Keratinocyte (primary cell): ENCODE measurements around the gene TRIL. TPM values are rescaled to one million over a fixed set of nuclear protein-coding genes. Genes with fewer than 3 reads are reported as not detected.

Experiments
- DNase-seq: peaks from one replicate; pipeline ENCODE4 v3.0.0-alpha.2; 2011; ENCODE audit warnings: low read depth, missing footprints, low spot score
- FAIRE-seq: peaks from 2 replicates; lab custom pipeline; 2011; peaks lifted over from hg19 to GRCh38; lab: Jason Lieb, UNC
- H2AFZ ChIP-seq: 2 replicates; pipeline ENCODE4 v1.6.0; 2012; ENCODE audit warnings: low read length, control low read depth, inconsistent platforms; ENCODE audit not compliant: control insufficient read depth
- H3K27ac ChIP-seq: 2 replicates; pipeline ENCODE4 v1.5.1; 2011; ENCODE audit warnings: low read length; ENCODE audit not compliant: control insufficient read depth, insufficient read depth
- H3K27me3 ChIP-seq: 3 replicates; pipeline ENCODE4 v1.6.0; 2011; ENCODE audit warnings: low read length; ENCODE audit not compliant: control insufficient read depth, insufficient read depth; ENCODE audit errors: extremely low read depth
- H3K36me3 ChIP-seq, 2 experiments: 2 replicates in 1 of 2; 3 replicates in 1 of 2; pipeline ENCODE4 v1.5.1; 2011; ENCODE audit warnings: low read length in 2 of 2, mild to moderate bottlenecking in 1 of 2; ENCODE audit not compliant: control insufficient read depth in 2 of 2, insufficient read depth in 2 of 2; ENCODE audit errors: extremely low read depth in 1 of 2
- H3K4me1 ChIP-seq: 3 replicates; pipeline ENCODE4 v1.5.1; 2011; ENCODE audit warnings: low read length; ENCODE audit not compliant: control insufficient read depth, insufficient read depth; ENCODE audit errors: extremely low read depth
- H3K4me2 ChIP-seq: 3 replicates; pipeline ENCODE4 v1.6.0; 2011; ENCODE audit warnings: low read depth, low read length; ENCODE audit not compliant: control insufficient read depth, insufficient read depth; ENCODE audit errors: extremely low read depth
- H3K4me3 ChIP-seq, 3 experiments: fragments of 200-600 bp in 1 of 3; sonication (generic) in 1 of 3; 2 replicates in 2 of 3; 3 replicates in 1 of 3; pipeline ENCODE4 v1.5.1; 2011 to 2016; ENCODE audit warnings: low read length in 3 of 3, mild to moderate bottlenecking in 3 of 3, control low read depth in 2 of 3, inconsistent platforms in 1 of 3, low read depth in 1 of 3, mixed read lengths in 1 of 3, mixed run types in 1 of 3, moderate library complexity in 1 of 3; ENCODE audit not compliant: control insufficient read depth in 2 of 3, insufficient read depth in 2 of 3; ENCODE audit errors: extremely low read depth in 1 of 3
- H3K79me2 ChIP-seq: 2 replicates; pipeline ENCODE4 v1.6.0; 2012; ENCODE audit warnings: low read length; ENCODE audit not compliant: control insufficient read depth, insufficient read depth
- H3K9ac ChIP-seq: 3 replicates; pipeline ENCODE4 v1.6.0; 2011; ENCODE audit warnings: low read length; ENCODE audit not compliant: control insufficient read depth, insufficient read depth; ENCODE audit errors: extremely low read depth
- H3K9me1 ChIP-seq: 3 replicates; pipeline ENCODE4 v1.6.0; 2011; ENCODE audit warnings: low read length; ENCODE audit not compliant: control insufficient read depth, insufficient read depth; ENCODE audit errors: extremely low read depth
- H3K9me3 ChIP-seq: 2 replicates; pipeline ENCODE4 v1.5.1; 2012; ENCODE audit warnings: low read depth, low read length; ENCODE audit not compliant: control insufficient read depth
- H4K20me1 ChIP-seq: 3 replicates; pipeline ENCODE4 v1.6.0; 2011; ENCODE audit warnings: low read length; ENCODE audit not compliant: control insufficient read depth, insufficient read depth; ENCODE audit errors: extremely low read depth
- CTCF ChIP-seq, 3 experiments: IDR thresholded peaks in 1 of 3; conservative IDR thresholded peaks in 1 of 3; optimal IDR thresholded peaks in 1 of 3; 2 replicates in 2 of 3; 3 replicates in 1 of 3; pipeline versions ENCODE3 to v1.5.1; 2011; ENCODE audit warnings: low read length in 3 of 3, mild to moderate bottlenecking in 3 of 3, moderate library complexity in 2 of 3, control low read depth in 1 of 3, inconsistent platforms in 1 of 3; ENCODE audit not compliant: insufficient read depth in 2 of 3; ENCODE audit errors: extremely low read depth in 1 of 3
- EZH2 ChIP-seq: IDR thresholded peaks from one replicate; pipeline ENCODE4 v1.6.1; 2012; ENCODE audit warnings: inconsistent platforms, mild to moderate bottlenecking, low read length, moderate library complexity
- dilution Hi-C: fragments of 300-500 bp; cut with MboI; formaldehyde crosslinking; loops from one replicate; pipeline ENCODE4 v1.7.0; 2020; ENCODE audit warnings: low sequenced_read_pairs; ENCODE audit not compliant: extremely low pct_ligation_motif_present
- polyA plus RNA-seq, 5 experiments: library from polyadenylated mRNA; depleted of rRNA in 3 of 5; stranded (reverse) in 3 of 5; stranded (forward) in 1 of 5; unstranded in 1 of 5; fragments of >200 nt; gene quantifications; 1 replicate in 1 of 5; 2 replicates in 3 of 5; 3 replicates in 1 of 5; pipeline versions ENCODE4 v1.2.1 to v1.2.3, GENCODE V29; 2011 to 2012; ENCODE audit warnings: missing spikeins in 2 of 5, low read depth in 1 of 5, low replicate concordance in 1 of 5

Gene TRIL
- polyA plus RNA-seq, 1 donor (not counting 4 experiments of a cell fraction or from before 2014, with no cell fraction given): 0.03 TPM

DNA sequence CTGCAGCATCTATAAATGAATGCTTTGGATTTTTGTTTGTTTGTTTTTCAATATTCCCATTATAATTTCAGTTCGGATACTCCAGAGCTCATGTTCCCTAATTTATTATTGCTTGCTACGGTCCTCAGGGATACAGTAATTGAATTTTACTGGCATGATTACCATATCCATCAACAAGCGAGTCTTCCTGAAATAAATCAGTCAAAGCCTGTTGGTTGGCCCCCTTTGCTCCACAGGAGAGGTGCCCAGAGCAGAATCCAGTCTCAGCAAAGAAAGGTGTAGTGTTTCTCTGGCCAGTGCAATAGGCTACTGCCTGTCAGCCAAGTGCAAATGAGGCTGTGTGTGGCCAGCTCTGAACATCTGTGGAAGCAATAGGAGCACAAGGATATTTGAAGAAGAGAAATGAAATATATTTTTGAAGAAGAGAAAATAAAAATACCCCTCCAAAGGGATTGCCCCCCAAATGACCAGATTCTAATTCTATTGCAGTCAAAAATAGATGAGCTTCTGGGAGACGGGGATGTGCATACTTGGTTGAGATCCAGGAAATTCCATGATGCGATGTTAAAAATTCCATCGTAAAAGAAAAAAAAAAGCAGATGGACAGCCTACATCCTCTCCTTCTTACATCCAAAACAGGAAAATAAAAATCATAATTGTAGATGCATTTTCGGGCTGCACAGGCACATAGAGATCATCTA, 18.1 kb downstream of the TRIL start:
- dilution Hi-C loops: loop anchor here (25.0 kb wide), 1 partner anchor 172 kb away; no protein-coding TSS in a partner anchor
- no peaks in the 10 kb centered on the region for H3K27me3 ChIP-seq
- H3K4me3 ChIP-seq: no peak overlapping the region
- no peaks in the 10 kb centered on the region for H3K79me2 ChIP-seq
- DNase-seq (no peak), FAIRE-seq (no peak)
- no peaks in the 10 kb centered on the region for H3K9me1 ChIP-seq
- H3K9ac ChIP-seq: no peak overlapping the region
- H3K9me3 ChIP-seq: no peaks in the 10 kb centered on the region
- no peaks in the 10 kb centered on the region for H3K4me1 ChIP-seq
- H4K20me1 ChIP-seq: no peaks in the 10 kb centered on the region
- no peak overlapping the region for H3K27ac ChIP-seq
- no peaks in the 10 kb centered on the region for H3K36me3 ChIP-seq
- no peak overlapping the region for H3K4me2 ChIP-seq
- H2AFZ ChIP-seq: no peak overlapping the region
- TF ChIP-seq CTCF (optimal IDR thresholded peaks at IDR 0.05 in 1 of 3, IDR thresholded peaks at IDR 0.05 in 1 of 3, conservative IDR thresholded peaks at IDR 0.05 in 1 of 3; ENCODE audit: extremely low read depth in 1 of 3, insufficient read depth in 2 of 3, low read length in 3 of 3) (no peak), EZH2 (no peak)

DNA sequence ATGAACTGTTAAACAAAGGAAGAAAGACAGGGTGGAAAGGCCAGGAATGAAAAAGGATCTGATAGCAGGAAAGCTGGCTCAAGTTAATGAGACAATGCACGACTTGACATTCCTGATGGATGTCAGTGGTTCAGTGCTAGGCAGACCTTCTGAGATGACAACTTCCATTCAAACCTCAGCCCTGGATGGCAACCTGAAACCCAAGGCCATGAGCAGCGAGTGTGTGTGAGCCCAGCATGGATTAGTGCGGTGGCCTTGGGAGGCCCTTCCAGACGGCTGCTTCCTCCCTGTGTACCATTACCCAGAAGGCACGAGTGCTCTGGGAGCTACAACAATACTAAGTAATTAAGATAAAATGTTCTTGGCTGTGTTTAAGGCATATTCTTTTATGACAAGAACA, 18.8 kb downstream of the TRIL start:
- Histone ChIP-seq H3K4me1 (no peaks in the 10 kb centered on the region), H3K9ac (no peak overlapping the region), H4K20me1 (no peaks in the 10 kb centered on the region), H2AFZ (no peak overlapping the region), H3K9me1 (no peaks in the 10 kb centered on the region), H3K36me3 (no peaks in the 10 kb centered on the region), H3K27ac (no peak overlapping the region), H3K4me3 (no peak overlapping the region), H3K4me2 (no peak overlapping the region), H3K9me3 (no peaks in the 10 kb centered on the region), H3K27me3 (no peaks in the 10 kb centered on the region), H3K79me2 (no peaks in the 10 kb centered on the region)
- FAIRE-seq: no peak
- DNase-seq: no peak
- dilution Hi-C loops: loop anchor here (25.0 kb wide), 1 partner anchor 173 kb away; no protein-coding TSS in a partner anchor
- TF ChIP-seq CTCF (optimal IDR thresholded peaks at IDR 0.05 in 1 of 3, IDR thresholded peaks at IDR 0.05 in 1 of 3, conservative IDR thresholded peaks at IDR 0.05 in 1 of 3; ENCODE audit: extremely low read depth in 1 of 3, insufficient read depth in 2 of 3, low read length in 3 of 3): no peak
